Neural crest cell (in vitro differentiated cells): ENCODE measurements around the gene C17orf78. TPM values are rescaled to one million over a fixed set of nuclear protein-coding genes. Genes with fewer than 3 reads are reported as not detected.

Experiments
- DNase-seq: peaks from one replicate; pipeline ENCODE4 v3.0.0; 2021; ENCODE audit warnings: low read depth, mixed read lengths, low spot score
- H3K27ac Mint-ChIP-seq: one replicate; pipeline ENCODE4 v1.8.0; 2021; ENCODE audit warnings: mild to moderate bottlenecking, mixed read lengths; ENCODE audit not compliant: unreplicated experiment
- H3K27me3 Mint-ChIP-seq: 2 replicates; pipeline ENCODE4 v1.8.0; 2021; ENCODE audit warnings: low read depth, mild to moderate bottlenecking, mixed read lengths
- H3K36me3 Mint-ChIP-seq: 2 replicates; pipeline ENCODE4 v1.8.0; 2021; ENCODE audit warnings: low read depth, mild to moderate bottlenecking, mixed read lengths
- H3K4me1 Mint-ChIP-seq: 2 replicates; pipeline ENCODE4 v1.8.0; 2021; ENCODE audit warnings: mixed read lengths
- H3K4me3 Mint-ChIP-seq: one replicate; pipeline ENCODE4 v1.8.0; 2021; ENCODE audit warnings: mild to moderate bottlenecking, mixed read lengths
- H3K9me3 Mint-ChIP-seq: 2 replicates; pipeline ENCODE4 v1.8.0; 2021; ENCODE audit warnings: mixed read lengths
- total RNA-seq: library from RNA; stranded (reverse); gene quantifications from 2 replicates; pipeline ENCODE4 v1.2.1, GENCODE V29; 2021
- TF ChIP-seq, protein P1 (sequence below): fragments of 200-600 bp; sonication (generic); conservative IDR thresholded peaks from 2 replicates; pipeline ENCODE4 v1.5.0; 2021; ENCODE audit warnings: antibody characterized with exemption, mild to moderate bottlenecking

The C17orf78 gene
- total RNA-seq, 1 donor from 2014 or later: not detected

DNA sequence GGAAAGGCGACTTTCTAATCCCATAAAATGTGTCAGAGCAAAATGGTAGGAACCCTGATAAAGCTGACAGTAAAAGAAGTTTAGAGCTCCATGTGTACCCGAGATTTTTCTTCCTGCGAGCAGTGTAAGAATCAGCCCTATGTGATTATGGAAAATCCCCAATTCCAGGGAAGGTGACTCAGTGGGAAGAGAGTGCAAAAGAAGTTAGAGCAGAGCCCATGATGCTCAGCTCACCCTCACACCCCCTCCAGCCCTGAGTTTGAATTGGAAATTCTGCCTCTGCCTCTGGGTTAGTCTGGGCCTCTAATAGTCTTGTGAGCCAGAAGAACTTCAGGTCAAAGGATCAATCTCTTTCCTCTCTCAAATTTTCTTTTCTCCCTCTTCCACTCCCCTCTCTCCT lies 12.5 kb downstream of the C17orf78 start:
- TF ChIP-seq, protein P1, sequence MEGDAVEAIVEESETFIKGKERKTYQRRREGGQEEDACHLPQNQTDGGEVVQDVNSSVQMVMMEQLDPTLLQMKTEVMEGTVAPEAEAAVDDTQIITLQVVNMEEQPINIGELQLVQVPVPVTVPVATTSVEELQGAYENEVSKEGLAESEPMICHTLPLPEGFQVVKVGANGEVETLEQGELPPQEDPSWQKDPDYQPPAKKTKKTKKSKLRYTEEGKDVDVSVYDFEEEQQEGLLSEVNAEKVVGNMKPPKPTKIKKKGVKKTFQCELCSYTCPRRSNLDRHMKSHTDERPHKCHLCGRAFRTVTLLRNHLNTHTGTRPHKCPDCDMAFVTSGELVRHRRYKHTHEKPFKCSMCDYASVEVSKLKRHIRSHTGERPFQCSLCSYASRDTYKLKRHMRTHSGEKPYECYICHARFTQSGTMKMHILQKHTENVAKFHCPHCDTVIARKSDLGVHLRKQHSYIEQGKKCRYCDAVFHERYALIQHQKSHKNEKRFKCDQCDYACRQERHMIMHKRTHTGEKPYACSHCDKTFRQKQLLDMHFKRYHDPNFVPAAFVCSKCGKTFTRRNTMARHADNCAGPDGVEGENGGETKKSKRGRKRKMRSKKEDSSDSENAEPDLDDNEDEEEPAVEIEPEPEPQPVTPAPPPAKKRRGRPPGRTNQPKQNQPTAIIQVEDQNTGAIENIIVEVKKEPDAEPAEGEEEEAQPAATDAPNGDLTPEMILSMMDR: no peak
- Mint-ChIP-seq H3K9me3 (no peaks in the 10 kb centered on the region), H3K27ac (no peak overlapping the region), H3K4me1 (peaks cover 3% of the 10 kb centered on the region), H3K4me3 (no peak overlapping the region), H3K36me3 (no peaks in the 10 kb centered on the region), H3K27me3 (no peaks in the 10 kb centered on the region)
- DNase-seq: no peak

DNA sequence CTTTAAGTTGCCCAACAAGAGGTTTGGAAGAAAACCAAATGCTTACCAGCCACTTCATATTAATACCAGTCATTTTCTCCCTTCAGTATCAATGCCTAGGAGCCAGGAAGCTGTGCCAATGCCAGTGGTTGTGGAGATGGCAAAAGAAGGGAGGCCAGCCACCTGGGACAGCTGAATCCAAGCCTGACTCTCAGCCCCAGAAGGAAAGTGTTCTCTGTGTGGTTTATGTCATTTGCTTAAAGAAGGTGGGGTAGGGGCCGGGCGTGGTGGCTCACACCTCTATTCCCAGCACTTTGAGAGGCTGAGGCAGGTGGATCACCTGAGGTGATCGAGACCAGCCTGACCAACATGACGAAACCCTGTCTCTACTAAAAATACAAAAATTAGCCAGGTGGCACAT lies 13.4 kb downstream of the C17orf78 start:
- TF ChIP-seq, protein P1: no peak
- no peaks in the 10 kb centered on the region for H3K27me3 Mint-ChIP-seq
- peaks cover 3% of the 10 kb centered on the region for H3K4me1 Mint-ChIP-seq
- no peaks in the 10 kb centered on the region for H3K9me3 Mint-ChIP-seq
- DNase-seq: no peak
- H3K36me3 Mint-ChIP-seq: no peaks in the 10 kb centered on the region
- H3K27ac Mint-ChIP-seq: no peak overlapping the region
- H3K4me3 Mint-ChIP-seq: no peak overlapping the region

DNA sequence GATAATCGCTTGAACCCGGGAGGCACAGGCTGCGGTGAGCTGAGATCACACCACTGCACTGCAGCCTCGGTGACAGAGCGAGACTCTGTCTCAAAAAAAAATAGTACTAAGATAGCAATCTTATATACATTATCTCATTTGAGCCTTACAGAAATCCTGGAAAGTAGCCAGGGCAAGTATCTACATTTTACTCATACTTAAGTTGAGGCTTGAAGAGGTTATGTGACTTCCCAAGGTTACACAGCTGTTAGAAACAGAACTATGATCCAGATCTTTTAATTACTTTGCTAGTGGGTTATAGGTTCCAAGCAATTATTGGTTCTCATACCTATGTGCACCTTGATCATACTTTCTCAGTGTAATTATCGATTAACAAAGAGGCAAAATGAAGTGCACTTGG lies 15.4 kb downstream of the C17orf78 start:
- Mint-ChIP-seq H3K4me1 (peaks cover 3% of the 10 kb centered on the region), H3K27me3 (no peaks in the 10 kb centered on the region), H3K27ac (no peak overlapping the region), H3K36me3 (no peaks in the 10 kb centered on the region), H3K4me3 (no peak overlapping the region), H3K9me3 (no peaks in the 10 kb centered on the region)
- no peak for DNase-seq
- TF ChIP-seq, protein P1: no peak

DNA sequence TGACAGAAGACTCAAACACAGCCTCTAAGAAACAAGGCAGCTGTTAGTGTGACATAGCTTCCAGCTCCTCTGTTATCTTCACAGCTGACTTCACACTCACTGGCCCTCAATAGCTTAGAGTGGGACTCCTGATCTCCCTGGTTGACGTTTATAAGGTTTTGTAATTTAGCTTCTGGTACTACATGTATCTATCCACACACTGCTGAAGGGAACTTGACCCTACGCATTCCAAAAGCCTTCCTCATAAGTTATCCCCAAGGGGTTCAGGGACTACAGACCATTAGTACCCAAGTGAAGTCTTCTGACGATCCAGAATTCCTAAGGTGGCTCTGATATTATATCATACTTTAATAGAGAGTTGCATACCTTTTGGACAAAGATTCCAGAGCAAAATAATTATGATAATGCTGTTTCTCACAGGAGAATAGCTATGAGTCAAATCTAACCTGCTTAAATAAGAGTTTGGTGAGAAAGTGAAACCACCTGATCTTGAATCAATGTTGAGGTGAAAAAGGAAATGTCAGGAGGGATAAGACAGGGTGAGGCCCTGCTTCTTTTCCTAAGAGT lies 16.3 kb downstream of the C17orf78 start:
- no peaks in the 10 kb centered on the region for H3K36me3 Mint-ChIP-seq
- no peak for DNase-seq
- H3K9me3 Mint-ChIP-seq: no peaks in the 10 kb centered on the region
- H3K4me1 Mint-ChIP-seq: peaks cover 3% of the 10 kb centered on the region
- H3K27me3 Mint-ChIP-seq: no peaks in the 10 kb centered on the region
- no peak overlapping the region for H3K27ac Mint-ChIP-seq
- TF ChIP-seq, protein P1: no peak
- H3K4me3 Mint-ChIP-seq: no peak overlapping the region

DNA sequence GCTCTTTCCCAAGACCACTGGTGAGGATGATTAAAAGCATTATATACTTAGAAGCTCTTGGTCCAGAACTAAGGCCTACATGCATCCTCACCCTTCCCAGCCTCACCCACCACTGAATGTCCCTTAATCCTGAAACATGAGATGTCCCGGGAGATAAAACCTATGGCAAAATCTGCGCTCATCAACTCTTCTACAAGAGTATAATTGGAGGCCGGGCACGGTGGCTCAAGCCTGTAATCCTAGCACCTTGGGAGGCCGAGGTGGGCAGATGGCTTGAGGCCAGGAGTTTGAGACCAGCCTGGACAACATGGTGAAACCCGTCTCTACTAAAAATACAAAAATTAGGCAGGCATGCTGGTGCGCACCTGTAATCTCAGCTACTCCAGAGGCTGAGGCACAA lies 17.6 kb downstream of the C17orf78 start:
- Mint-ChIP-seq H3K9me3 (no peaks in the 10 kb centered on the region), H3K4me1 (peaks cover 6% of the 10 kb centered on the region), H3K27ac (no peak overlapping the region), H3K36me3 (no peaks in the 10 kb centered on the region), H3K27me3 (no peaks in the 10 kb centered on the region), H3K4me3 (no peak overlapping the region)
- TF ChIP-seq, protein P1: no peak
- no peak for DNase-seq
